Measurements from ENCODE around the gene LAT.
"Not testable (repeated sequence)": the region's sequence is repeated elsewhere in the genome, so short reads cannot be mapped to it uniquely, and the experiment has no call there.

Gene LAT

DNA sequence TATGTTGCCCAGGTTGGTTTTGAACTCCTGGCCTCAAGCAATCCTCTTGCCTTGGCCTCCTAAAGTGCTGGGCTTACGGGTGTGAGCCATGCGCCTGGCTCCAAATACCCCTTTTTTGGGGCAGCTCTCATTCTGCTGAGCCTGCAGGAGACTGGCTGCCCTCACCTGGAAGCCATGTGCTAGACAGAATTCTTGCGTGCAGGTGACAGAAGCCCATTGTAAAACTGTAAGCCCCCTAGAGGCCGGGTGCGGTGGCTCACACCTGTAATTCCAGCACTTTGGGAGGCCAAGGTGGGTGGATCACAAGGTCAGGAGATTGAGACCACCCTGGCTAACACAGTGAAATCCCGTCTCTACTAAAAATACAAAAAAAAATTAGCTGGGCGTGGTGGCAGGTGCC is 4.5 kb upstream of the LAT start:
- DNase-seq, result not testable (repeated sequence)

DNA sequence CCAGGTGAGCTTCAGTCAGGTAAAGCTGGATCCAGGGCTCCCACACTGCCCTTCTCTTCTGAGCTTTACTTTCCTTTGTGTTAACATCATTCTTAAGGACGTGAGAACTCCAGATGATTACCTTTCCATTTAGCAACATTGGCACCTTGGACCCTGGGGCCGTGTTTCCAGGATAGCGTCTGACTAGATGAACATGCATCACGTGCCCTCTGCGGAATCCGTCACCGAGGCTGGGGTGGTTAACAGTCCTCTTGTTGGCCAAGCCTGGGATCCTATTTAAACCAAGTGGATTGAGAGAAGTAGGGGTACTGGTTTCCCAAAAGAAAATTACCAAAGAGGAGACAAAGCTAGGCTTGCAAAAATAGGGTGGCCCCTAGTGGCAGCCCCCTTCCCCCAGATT is 3.9 kb upstream of the LAT start:
- DNase-seq, result no peak

- DNase-seq, result no peak
Measured at GRCh38 chr16:28981517-28981916, 3.3 kb upstream of the LAT start.

- no peak for DNase-seq
Measured at GRCh38 chr16:28982418-28982817, 2.4 kb upstream of the LAT start.

DNA sequence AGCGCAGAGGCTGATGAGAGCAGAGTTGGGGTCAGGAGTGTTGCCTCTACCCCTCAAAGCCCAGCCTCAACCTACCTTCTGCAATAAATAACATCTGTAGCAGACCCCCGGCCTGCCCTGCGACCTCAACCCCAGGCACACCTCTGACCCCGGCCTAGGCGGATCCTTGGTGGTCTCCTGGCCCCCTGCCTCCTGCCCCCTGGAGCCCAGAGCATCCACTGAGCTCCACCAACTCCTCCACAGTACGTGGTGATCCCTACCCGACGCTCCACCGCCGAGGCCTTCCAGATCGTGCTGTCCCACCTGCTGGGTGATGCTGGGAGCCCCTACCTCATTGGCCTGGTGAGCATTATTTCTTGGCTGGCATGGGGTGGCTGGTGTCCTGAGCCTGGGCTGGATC is 1.9 kb upstream of the LAT start:
- DNase-seq, result no peak

DNA sequence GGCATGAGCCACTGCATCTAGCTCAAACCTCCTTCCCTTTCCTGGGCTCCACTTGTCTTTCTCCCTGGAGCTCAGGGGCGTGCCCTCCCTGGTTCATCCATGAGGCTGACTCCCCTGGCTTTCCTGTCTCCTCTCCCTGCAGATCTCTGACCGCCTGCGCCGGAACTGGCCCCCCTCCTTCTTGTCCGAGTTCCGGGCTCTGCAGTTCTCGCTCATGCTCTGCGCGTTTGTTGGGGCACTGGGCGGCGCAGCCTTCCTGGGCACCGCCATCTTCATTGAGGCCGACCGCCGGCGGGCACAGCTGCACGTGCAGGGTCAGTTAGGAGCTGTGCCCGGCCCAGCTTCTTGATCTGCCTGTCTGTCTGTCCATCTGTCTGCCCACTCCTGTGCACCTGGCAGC is 1.2 kb upstream of the LAT start:
- DNase-seq, result no peak

DNA sequence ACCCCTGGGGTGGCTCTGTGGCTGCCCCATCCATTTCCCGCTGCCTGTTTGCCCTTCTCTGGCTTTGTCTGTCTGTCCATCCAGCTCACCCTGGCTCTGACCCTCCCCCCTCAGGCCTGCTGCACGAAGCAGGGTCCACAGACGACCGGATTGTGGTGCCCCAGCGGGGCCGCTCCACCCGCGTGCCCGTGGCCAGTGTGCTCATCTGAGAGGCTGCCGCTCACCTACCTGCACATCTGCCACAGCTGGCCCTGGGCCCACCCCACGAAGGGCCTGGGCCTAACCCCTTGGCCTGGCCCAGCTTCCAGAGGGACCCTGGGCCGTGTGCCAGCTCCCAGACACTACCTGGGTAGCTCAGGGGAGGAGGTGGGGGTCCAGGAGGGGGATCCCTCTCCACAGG is 761 bp upstream of the LAT start:
- DNase-seq, result no peak

- no peak for DNase-seq
Measured at GRCh38 chr16:28985211-28986041, 574 bp downstream of the LAT start.

- DNase-seq, result no peak
Measured at GRCh38 chr16:28986046-28986445, 1.2 kb downstream of the LAT start.

DNA sequence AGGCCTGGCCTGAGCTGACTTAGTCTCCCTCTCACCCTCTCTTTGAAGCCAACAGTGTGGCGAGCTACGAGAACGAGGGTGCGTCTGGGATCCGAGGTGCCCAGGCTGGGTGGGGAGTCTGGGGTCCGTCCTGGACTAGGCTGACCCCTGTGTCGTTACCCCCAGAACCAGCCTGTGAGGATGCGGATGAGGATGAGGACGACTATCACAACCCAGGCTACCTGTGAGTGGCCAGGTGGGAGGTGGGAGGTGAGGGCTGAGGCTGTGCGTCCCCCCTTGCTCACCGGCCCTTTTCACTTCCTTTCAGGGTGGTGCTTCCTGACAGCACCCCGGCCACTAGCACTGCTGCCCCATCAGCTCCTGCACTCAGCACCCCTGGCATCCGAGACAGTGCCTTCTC is 1.6 kb downstream of the LAT start:
- DNase-seq, result no peak

GRCh38 chr16:28987170-28987853 is 2.5 kb downstream of the LAT start:
- no peak for DNase-seq

- DNase-seq, result no peak
Measured at GRCh38 chr16:28989363-28989762, 4.5 kb downstream of the LAT start.

- DNase-seq, result no peak
Measured at GRCh38 chr16:28990375-28991040, 5.7 kb downstream of the LAT start.

DNA sequence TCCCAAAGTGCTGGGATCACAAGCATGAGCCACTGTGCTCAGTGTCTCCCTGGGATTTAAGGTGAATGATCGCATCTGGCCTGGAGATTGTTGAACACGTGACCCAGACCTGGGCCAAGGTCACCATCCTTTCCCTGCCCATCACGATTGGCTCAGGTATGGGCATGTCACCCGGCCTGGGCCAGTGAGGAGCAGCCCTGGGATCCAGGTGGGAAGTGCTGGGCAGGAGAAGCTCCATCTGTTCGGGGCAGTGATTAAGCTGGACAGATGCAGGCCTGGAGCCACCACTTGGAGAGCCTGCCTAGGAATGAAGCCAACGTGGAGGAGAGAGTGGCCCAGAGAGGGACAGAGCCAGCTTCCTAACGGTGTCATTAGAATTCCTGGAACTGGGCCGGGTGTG is 6.8 kb downstream of the LAT start:
- DNase-seq, result no peak

DNA sequence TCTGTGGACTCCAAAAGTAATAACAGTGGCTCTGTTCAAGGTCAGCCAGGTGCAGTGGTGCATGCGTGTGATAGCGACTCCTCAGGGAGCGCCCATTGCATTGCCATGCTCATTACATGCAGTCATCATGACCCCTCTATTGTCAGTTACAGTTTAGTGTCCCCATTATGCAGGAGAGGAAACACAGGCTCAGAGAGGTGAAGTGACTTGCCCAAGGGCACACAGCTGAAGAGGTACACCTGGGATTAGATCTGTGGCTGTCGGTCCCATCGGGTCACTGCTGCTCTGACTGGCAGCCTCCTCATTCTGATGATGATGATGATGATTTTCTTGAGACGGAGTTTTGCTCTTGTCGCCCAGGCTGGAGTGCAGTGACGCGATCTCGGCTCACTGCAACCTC is 7.6 kb downstream of the LAT start:
- DNase-seq, result no peak

DNA sequence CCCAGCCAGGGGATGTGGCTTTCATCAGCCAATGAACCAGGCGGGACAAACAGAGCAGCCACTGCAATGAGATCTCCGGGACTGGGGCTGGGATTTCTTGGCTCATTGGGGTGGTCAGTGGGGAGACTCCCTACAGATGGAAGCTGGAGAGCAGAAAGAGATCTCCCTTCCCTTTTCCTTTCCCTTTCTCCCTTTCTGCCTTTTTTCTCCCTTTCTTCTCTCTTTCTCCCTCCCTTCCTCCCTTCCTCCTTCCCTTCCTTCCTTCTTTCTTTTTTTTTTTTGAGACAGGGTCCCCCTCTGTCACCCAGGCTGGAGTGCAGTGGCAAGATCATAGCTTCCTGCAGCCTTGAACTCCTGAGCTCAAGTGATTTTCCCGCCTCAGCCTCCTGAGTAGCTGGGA is 14.0 kb downstream of the LAT start:
- no peak for DNase-seq

- no peak for DNase-seq
Measured at GRCh38 chr16:28999577-28999976, 14.7 kb downstream of the LAT start.

DNA sequence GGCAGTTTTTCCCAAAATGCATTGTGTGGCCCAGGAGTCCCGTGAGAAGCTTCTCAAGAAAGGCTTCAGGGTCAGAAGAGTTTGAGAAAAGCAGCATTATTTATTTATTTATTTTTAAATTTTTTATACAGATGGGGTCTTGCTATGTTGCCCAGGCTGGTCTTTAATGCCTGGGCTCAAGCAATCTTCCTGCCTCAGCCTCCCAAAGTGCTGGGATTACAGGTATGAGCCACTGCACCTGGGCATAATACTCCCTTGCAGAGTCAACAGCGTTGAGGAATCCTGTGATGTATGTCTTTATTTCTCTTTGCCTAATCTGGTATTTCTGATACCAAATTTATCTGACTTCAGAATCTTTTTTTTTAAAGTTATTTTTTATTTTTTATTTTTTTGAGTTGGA is 15.2 kb downstream of the LAT start:
- no peak for DNase-seq

- DNase-seq, result not testable (repeated sequence)
Measured at GRCh38 chr16:29004496-29005139, 19.8 kb downstream of the LAT start.

GRCh38 chr16:29007730-29008593 is 23.1 kb downstream of the LAT start:
- DNase-seq, result no peak

- DNase-seq, result no peak
Measured at GRCh38 chr16:29009050-29009837, 24.4 kb downstream of the LAT start.

DNA sequence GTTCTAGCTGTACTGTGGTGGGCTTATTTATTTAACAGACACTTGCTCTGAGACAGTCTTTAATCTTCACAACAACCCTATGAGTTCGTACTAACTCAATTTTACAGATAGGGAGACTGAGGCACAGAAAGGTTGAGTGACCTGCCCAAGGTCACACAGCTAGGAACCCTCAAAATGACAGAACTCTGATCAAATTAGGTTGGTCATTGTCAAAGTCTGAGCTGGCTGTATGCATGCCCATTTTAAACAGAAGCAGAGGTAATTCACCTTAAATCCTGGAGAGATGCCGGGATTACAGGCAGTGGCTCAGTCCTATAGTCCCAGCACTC is 24.9 kb downstream of the LAT start:
- no peak for DNase-seq

Data from DMS79 (cell line).